Duodenal mucosa (tissue), 2 donors: ENCODE measurements around the gene LRRC8B.
"Not testable (repeated sequence)": the region's sequence is repeated elsewhere in the genome, so short reads cannot be mapped to it uniquely, and the experiment has no call there.

ENCODE experiments used
- H3K27ac ChIP-seq: one replicate; pipeline ENCODE4 v1.7.0; 2013; ENCODE audit warnings: low read depth, low read length
- H3K27me3 ChIP-seq, 2 donors: one replicate each; pipeline ENCODE4 v1.7.0; 2013; ENCODE audit warnings: low read length in 2 of 2, control low read depth in 1 of 2; ENCODE audit not compliant: insufficient read depth in 2 of 2, control insufficient read depth in 1 of 2
- H3K36me3 ChIP-seq, 2 donors: one replicate each; pipeline ENCODE4 v1.7.0; 2013; ENCODE audit warnings: low read length in 2 of 2, control low read depth in 1 of 2; ENCODE audit not compliant: insufficient read depth in 2 of 2, control insufficient read depth in 1 of 2
- H3K4me1 ChIP-seq, 2 donors: one replicate each; pipeline ENCODE4 v1.7.0; 2013; ENCODE audit warnings: low read length in 2 of 2, control low read depth in 1 of 2; ENCODE audit not compliant: insufficient read depth in 2 of 2, control insufficient read depth in 1 of 2
- H3K4me3 ChIP-seq, 2 donors: one replicate each; pipeline ENCODE4 v1.7.0; 2013; ENCODE audit warnings: low read length in 2 of 2, low read depth in 1 of 2
- H3K9ac ChIP-seq, 2 donors: one replicate each; pipeline ENCODE4 v1.7.0; 2013; ENCODE audit warnings: low read length in 2 of 2, low read depth in 1 of 2
- H3K9me3 ChIP-seq, 2 donors: one replicate each; pipeline ENCODE4 v1.7.0; 2013; ENCODE audit warnings: low read length in 2 of 2, control low read depth in 1 of 2; ENCODE audit not compliant: control insufficient read depth in 1 of 2

The LRRC8B gene

GRCh38 chr1:89629600-89629999, 105.0 kb downstream of the LRRC8B start:
- H3K9me3 ChIP-seq, H3K27ac ChIP-seq: not testable (repeated sequence)

GRCh38 chr1:89630048-89630447, 105.4 kb downstream of the LRRC8B start:
- no peak overlapping the region for H3K27ac ChIP-seq

More at GRCh38 chr1:89629600-89629999, 105.0 kb downstream of the LRRC8B start:
- H3K4me3 ChIP-seq, H3K36me3 ChIP-seq, H3K9ac ChIP-seq, H3K27me3 ChIP-seq: not testable (repeated sequence)
- H3K4me1 ChIP-seq: peaks cover 10 to 11% of the 10 kb centered on the region in 2 donors

GRCh38 chr1:89631816-89632656, 107.4 kb downstream of the LRRC8B start:
- Histone ChIP-seq H3K36me3 (no peaks in the 10 kb centered on the region), H3K9me3 (no peaks in the 10 kb centered on the region), H3K9ac (peak overlapping the region; percentile 65 to 67), H3K27ac (peak overlapping the region; percentile 25), H3K4me1 (peaks cover 12 to 15% of the 10 kb centered on the region in 2 donors), H3K27me3 (peaks cover 0 to 3% of the 10 kb centered on the region in 2 donors), H3K4me3 (peak overlapping the region; percentile 75 to 76)

More at GRCh38 chr1:89630048-89630447, 105.4 kb downstream of the LRRC8B start:
- Histone ChIP-seq H3K27me3 (peaks cover 0 to 3% of the 10 kb centered on the region in 2 donors), H3K36me3 (no peaks in the 10 kb centered on the region), H3K4me1 (peaks cover 10 to 11% of the 10 kb centered on the region in 2 donors), H3K4me3 (no peak overlapping the region), H3K9ac (no peak overlapping the region), H3K9me3 (no peaks in the 10 kb centered on the region)

- Histone ChIP-seq H3K27ac (peak within 1 kb of the TSS; percentile 74), H3K4me3 (peak within 1 kb of the TSS; percentile 75 to 76), H3K27me3 (peaks cover 0 to 3% of the 10 kb centered on the region in 2 donors), H3K9ac (peak within 1 kb of the TSS; percentile 65 to 71), H3K9me3 (no peaks in the 10 kb centered on the region), H3K4me1 (peaks cover 12 to 15% of the 10 kb centered on the region in 2 donors), H3K36me3 (no peaks in the 10 kb centered on the region)
Observed at GRCh38 chr1:89632657-89633247, 108.1 kb downstream of the LRRC8B start, which contains the start of gene LRRC8C. TSS of gene LRRC8C (plus strand) at chr1:89633120. CDS start at chr1:89686474, 53,354 bp downstream.

- Histone ChIP-seq H3K36me3 (no peaks in the 10 kb centered on the region), H3K9me3 (no peaks in the 10 kb centered on the region), H3K4me1 (peaks cover 12 to 15% of the 10 kb centered on the region in 2 donors), H3K27me3 (peaks cover 0 to 3% of the 10 kb centered on the region in 2 donors), H3K9ac (peak overlapping the region; percentile 44 to 71), H3K4me3 (peak overlapping the region; percentile 64 to 76), H3K27ac (peak overlapping the region; percentile 74)
Observed at GRCh38 chr1:89633248-89633799, 108.7 kb downstream of the LRRC8B start.

- Histone ChIP-seq H3K4me3 (peak overlapping the region; percentile 64 to 76), H3K27me3 (peaks cover 0 to 3% of the 10 kb centered on the region in 2 donors), H3K9ac (peak overlapping the region; percentile 44 to 49), H3K36me3 (no peaks in the 10 kb centered on the region), H3K9me3 (no peaks in the 10 kb centered on the region), H3K27ac (no peak overlapping the region), H3K4me1 (peaks cover 12 to 15% of the 10 kb centered on the region in 2 donors)
Observed at GRCh38 chr1:89633800-89634625, 109.4 kb downstream of the LRRC8B start.

GRCh38 chr1:89635825-89636815, 111.5 kb downstream of the LRRC8B start:
- H3K27me3 ChIP-seq: peaks cover 0 to 3% of the 10 kb centered on the region in 2 donors
- H3K9ac ChIP-seq: no peak overlapping the region
- H3K36me3 ChIP-seq: no peaks in the 10 kb centered on the region
- H3K27ac ChIP-seq: no peak overlapping the region
- H3K4me1 ChIP-seq: peaks cover 12 to 15% of the 10 kb centered on the region in 2 donors
- H3K9me3 ChIP-seq: no peaks in the 10 kb centered on the region
- H3K4me3 ChIP-seq: no peak overlapping the region

GRCh38 chr1:89637496-89637895, 112.9 kb downstream of the LRRC8B start:
- Histone ChIP-seq H3K4me3 (no peak overlapping the region), H3K27ac (no peak overlapping the region), H3K27me3 (peaks cover 0 to 3% of the 10 kb centered on the region in 2 donors), H3K9ac (no peak overlapping the region), H3K36me3 (no peaks in the 10 kb centered on the region), H3K9me3 (no peaks in the 10 kb centered on the region), H3K4me1 (peaks cover 4 to 7% of the 10 kb centered on the region in 2 donors)

- Histone ChIP-seq H3K4me1 (peaks cover 4 to 5% of the 10 kb centered on the region in 2 donors), H3K9ac (no peak overlapping the region), H3K9me3 (no peaks in the 10 kb centered on the region), H3K4me3 (no peak overlapping the region), H3K27ac (no peak overlapping the region), H3K27me3 (no peaks in the 10 kb centered on the region), H3K36me3 (no peaks in the 10 kb centered on the region)
Observed at GRCh38 chr1:89640440-89640839, 115.8 kb downstream of the LRRC8B start.
